ENCODE results near the gene SPATA1.

SPATA1 gene, protein sequence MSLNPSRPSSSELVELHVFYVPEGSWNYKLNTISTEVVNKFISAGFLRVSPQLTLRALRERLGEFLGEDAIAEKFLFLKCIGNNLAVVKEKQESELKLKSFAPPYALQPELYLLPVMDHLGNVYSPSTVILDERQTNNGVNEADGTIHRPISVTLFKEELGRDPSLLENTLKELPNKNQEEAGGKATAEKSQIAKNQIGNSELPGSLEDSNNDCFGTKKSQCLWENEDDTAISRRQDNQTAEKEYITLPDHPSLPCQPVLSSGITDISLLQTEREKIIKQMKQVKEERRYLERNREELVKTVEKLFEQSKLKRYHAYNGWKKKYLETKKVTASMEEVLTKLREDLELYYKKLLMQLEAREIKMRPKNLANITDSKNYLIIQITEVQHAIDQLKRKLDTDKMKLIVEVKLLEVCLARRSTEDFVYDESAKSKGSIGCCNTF

DNA sequence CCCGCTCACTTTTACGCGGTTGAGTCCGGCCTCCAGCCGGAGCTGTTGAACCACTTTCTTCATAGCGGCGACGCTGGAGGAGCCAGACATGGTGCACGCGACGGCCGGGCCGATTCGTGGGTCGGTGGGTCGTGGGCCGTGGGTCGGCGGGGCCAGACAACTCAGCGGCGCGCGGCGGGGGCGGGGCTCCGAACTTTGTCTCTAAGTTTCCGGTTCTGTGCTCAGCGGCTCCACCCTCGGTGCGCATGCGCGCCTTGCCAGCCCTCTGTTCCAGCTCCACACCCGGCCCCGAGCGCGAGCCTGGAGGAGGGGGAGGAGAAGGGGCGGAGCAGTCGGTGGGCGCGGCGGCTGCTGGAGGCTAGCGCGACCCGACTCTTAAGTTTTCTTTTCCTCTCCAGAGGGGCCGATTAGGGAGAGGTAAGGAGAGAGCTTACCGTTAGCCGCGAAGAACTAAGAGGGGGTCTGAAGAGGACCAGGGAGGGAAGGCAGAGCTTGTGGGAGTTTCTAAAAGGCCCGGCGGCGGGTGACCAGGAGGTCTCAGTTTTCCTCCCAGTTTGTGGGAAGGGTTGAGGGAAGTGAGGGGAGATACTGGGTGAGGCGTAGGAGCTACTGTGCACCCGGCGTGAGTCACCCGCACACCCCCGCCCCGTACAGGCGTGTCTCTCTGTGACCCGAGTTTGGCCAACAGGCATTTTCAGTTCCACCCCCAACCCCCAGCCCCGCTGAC, at the start of gene SPATA1, which contains the start of gene GNG5:
SPATA1 (plus strand) TSS at position 385 of the 727 bp plus-strand sequence. CDS start 9,974 bp downstream, outside the sequence.
GNG5 (minus strand) TSS at position 580 of the 727 bp plus-strand sequence; CDS start at position 90, 490 bp downstream.
- Histone ChIP-seq H3K9ac (ENCODE audit: low read length) (peak within 1 kb of the TSS; percentile 80), H3K4me3 (ENCODE audit: low read length) (peak within 1 kb of the TSS; percentile 93), H3K36me3 (ENCODE audit: control insufficient read depth, low read depth, low read length) (peaks cover 3% of the 10 kb centered on the region), H3K27me3 (ENCODE audit: control insufficient read depth, insufficient read depth, low read length) (peaks cover 8% of the 10 kb centered on the region), H3K4me1 (ENCODE audit: control insufficient read depth, low read depth, low read length) (peaks cover 31% of the 10 kb centered on the region), H3K27ac (ENCODE audit: low read length) (peak within 1 kb of the TSS; percentile 13), H3K9me3 (ENCODE audit: control insufficient read depth, low read depth, low read length) (peaks cover 3% of the 10 kb centered on the region)

DNA sequence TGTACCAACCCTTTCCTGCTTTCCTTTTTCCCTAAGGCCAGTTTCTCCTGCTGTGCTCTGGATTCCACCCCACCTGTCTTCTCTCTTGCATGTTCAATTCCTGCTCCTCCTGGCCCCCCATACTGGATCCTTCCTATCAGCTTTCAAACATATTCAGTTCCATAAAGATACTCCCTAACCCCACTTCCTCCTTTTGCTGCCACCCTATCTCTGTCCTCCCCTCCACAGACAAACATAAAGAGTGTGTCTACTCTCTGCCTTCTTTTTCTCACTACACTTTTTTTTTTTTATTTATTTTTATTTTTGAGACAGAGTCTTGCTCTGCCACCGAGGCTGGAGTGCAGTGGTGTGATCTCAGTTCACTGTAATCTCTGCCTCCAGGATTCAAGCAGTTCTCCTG, 44.1 kb upstream of the SPATA1 start:
- Histone ChIP-seq H3K27ac (ENCODE audit: low read length) (no peak overlapping the region), H3K9ac (ENCODE audit: low read length) (no peak overlapping the region), H3K4me3 (ENCODE audit: low read length) (no peak overlapping the region), H3K4me1 (ENCODE audit: control insufficient read depth, low read depth, low read length) (no peaks in the 10 kb centered on the region), H3K9me3 (ENCODE audit: control insufficient read depth, low read depth, low read length) (no peaks in the 10 kb centered on the region), H3K27me3 (ENCODE audit: control insufficient read depth, insufficient read depth, low read length) (no peaks in the 10 kb centered on the region), H3K36me3 (ENCODE audit: control insufficient read depth, low read depth, low read length) (no peaks in the 10 kb centered on the region)

DNA sequence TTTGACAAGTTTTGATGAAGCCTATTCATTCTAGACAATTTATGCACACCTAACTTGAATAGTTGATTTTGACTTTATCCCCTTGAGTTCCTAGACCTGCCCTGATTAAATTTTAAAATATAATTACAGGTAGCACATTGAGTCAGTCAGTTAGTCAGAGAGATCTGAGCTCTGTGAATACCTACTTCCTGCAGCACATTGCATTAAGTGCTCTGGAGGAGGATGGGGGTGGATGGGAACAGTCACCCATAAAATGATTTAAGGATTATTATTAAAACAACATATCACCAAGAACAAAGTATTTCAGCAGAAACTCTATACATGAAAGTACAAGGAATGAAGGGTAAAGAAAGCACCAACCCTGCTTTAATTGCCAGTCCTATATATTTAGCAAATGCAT, 38.9 kb upstream of the SPATA1 start:
- Histone ChIP-seq H3K4me3 (ENCODE audit: low read length) (no peak overlapping the region), H3K4me1 (ENCODE audit: control insufficient read depth, low read depth, low read length) (no peaks in the 10 kb centered on the region)

DNA sequence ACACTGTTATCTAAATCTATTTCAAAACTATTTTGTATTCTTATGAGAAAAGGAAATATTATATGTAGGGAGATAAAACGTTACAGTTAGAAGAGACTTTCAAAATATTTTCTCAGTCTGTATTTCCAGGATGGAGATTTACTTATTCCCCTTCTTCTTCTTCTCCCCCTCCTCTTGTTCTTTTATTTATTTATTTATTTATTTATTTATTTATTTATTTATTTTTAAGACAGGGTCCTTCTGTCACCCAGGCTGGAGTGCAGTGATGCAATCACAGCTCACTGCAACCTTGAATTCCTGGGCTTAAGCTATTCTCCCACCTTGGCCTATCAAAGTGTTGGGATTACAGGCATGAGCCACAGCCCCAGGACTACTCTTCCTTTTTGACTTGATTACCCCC, 30.0 kb upstream of the SPATA1 start:
- peaks cover 7% of the 10 kb centered on the region for H3K9me3 ChIP-seq (ENCODE audit: control insufficient read depth, low read depth, low read length)
- H3K27me3 ChIP-seq (ENCODE audit: control insufficient read depth, insufficient read depth, low read length), result peaks cover 73% of the 10 kb centered on the region
- H3K4me1 ChIP-seq (ENCODE audit: control insufficient read depth, low read depth, low read length), result no peaks in the 10 kb centered on the region
- peaks cover 2% of the 10 kb centered on the region for H3K36me3 ChIP-seq (ENCODE audit: control insufficient read depth, low read depth, low read length)
- no peak overlapping the region for H3K27ac ChIP-seq (ENCODE audit: low read length)
- H3K4me3 ChIP-seq (ENCODE audit: low read length), result no peak overlapping the region
- H3K9ac ChIP-seq (ENCODE audit: low read length), result no peak overlapping the region

More for the DNA sequence above, 38.9 kb upstream of the SPATA1 start:
- H3K27ac ChIP-seq (ENCODE audit: low read length), result no peak overlapping the region
- H3K36me3 ChIP-seq (ENCODE audit: control insufficient read depth, low read depth, low read length), result no peaks in the 10 kb centered on the region
- H3K9me3 ChIP-seq (ENCODE audit: control insufficient read depth, low read depth, low read length), result no peaks in the 10 kb centered on the region
- H3K9ac ChIP-seq (ENCODE audit: low read length), result no peak overlapping the region
- peaks cover 30% of the 10 kb centered on the region for H3K27me3 ChIP-seq (ENCODE audit: control insufficient read depth, insufficient read depth, low read length)

DNA sequence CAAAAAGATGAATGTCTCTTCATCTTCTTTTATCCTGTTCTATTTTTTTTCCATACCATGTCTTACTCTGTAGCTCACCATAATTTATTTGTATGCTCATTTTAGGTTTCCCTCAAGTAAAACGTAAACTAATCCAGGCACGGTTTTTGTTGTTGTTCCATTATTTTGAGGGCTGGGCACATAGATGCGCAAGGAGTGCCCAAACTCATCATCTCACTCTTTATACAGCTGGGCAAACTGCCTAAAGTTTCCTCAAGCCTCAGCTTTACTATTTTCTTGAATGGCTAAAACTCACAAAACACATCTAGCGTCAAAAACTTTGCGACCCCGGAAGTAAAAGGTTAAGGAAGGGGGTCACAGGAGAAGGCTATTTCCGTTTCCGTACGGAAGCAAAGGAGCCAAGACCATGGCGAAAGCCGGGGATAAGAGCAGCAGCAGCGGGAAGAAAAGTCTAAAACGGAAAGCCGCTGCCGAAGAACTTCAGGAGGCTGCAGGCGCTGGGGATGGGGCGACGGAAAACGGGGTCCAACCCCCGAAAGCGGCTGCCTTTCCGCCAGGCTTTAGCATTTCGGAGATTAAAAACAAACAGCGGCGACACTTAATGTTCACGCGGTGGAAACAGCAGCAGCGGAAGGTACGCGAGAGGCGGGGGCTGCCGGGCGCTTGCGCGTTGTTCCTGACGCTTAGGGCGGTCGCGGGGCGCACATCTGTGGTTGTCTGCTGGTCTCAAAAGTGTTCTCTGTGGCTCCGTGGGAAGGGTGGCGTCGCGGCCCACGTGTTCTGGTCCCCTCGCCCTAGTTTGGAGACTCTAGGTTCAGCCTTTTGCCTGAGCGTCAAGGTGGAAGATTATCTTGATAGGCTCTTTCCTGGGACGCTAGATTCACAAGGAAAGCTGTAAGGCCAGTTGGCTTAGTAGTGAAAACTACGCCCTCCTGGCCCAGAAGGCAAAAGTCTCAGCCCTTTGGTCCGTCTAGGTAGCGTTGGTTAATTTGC, 27.0 kb upstream of the SPATA1 start, which contains the start of gene RPF1:
RPF1 (plus strand) TSS at position 391 of the 993 bp plus-strand sequence; CDS start at position 407, 16 bp downstream.
- peak within 1 kb of the TSS; percentile 83 for H3K4me3 ChIP-seq (ENCODE audit: low read length)
- H3K36me3 ChIP-seq (ENCODE audit: control insufficient read depth, low read depth, low read length), result peaks cover 22% of the 10 kb centered on the region
- no peaks in the 10 kb centered on the region for H3K4me1 ChIP-seq (ENCODE audit: control insufficient read depth, low read depth, low read length)
- peak within 1 kb of the TSS; percentile 63 for H3K27ac ChIP-seq (ENCODE audit: low read length)
- H3K9ac ChIP-seq (ENCODE audit: low read length), result peak within 1 kb of the TSS; percentile 80
- H3K9me3 ChIP-seq (ENCODE audit: control insufficient read depth, low read depth, low read length), result peaks cover 7% of the 10 kb centered on the region
- peaks cover 44% of the 10 kb centered on the region for H3K27me3 ChIP-seq (ENCODE audit: control insufficient read depth, insufficient read depth, low read length)

DNA sequence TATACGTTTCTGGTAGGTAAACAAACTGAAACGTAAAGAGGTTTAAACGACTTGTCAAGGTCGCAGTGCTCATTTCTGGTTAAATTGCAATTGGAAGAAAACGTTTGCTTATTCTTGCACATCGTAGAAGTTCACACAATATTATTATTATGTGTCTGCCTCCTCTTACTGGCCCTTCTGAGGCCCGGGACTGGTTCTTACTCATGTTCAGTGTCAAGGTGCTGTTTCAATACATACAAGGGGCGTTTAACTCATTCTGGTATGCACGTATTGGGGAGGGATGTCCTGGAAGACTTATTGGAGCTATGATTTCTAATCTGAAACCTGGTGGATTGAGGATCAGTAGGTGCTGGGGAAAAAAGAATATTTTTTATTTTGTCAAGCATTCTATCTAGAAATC, 26.2 kb upstream of the SPATA1 start:
- H3K9ac ChIP-seq (ENCODE audit: low read length), result peak overlapping the region; percentile 80
- no peaks in the 10 kb centered on the region for H3K4me1 ChIP-seq (ENCODE audit: control insufficient read depth, low read depth, low read length)
- peaks cover 36% of the 10 kb centered on the region for H3K27me3 ChIP-seq (ENCODE audit: control insufficient read depth, insufficient read depth, low read length)
- peaks cover 7% of the 10 kb centered on the region for H3K9me3 ChIP-seq (ENCODE audit: control insufficient read depth, low read depth, low read length)
- H3K36me3 ChIP-seq (ENCODE audit: control insufficient read depth, low read depth, low read length), result peaks cover 28% of the 10 kb centered on the region
- H3K27ac ChIP-seq (ENCODE audit: low read length), result no peak overlapping the region
- peak overlapping the region; percentile 83 for H3K4me3 ChIP-seq (ENCODE audit: low read length)

DNA sequence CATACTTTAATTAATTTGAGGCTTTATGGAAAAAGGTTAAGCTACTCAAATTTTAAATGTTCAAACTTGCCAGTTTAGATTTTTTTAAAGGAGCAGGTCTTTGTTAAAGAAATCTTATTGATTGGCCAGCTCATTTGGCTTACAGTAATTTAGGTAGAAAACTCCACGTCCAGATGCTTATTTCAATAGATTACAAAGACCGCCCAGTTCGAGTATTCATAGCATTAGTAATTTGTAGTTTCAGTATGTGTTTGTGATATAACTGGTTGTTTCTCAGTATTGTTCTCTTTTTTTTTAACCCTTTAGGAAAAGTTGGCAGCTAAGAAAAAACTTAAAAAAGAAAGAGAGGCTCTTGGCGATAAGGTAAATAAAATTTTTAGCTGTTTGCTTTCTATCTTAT, 25.5 kb upstream of the SPATA1 start:
- H3K36me3 ChIP-seq (ENCODE audit: control insufficient read depth, low read depth, low read length), result peaks cover 32% of the 10 kb centered on the region
- H3K9ac ChIP-seq (ENCODE audit: low read length), result no peak overlapping the region
- no peaks in the 10 kb centered on the region for H3K4me1 ChIP-seq (ENCODE audit: control insufficient read depth, low read depth, low read length)
- no peak overlapping the region for H3K27ac ChIP-seq (ENCODE audit: low read length)
- H3K27me3 ChIP-seq (ENCODE audit: control insufficient read depth, insufficient read depth, low read length), result peaks cover 29% of the 10 kb centered on the region
- H3K9me3 ChIP-seq (ENCODE audit: control insufficient read depth, low read depth, low read length), result peaks cover 7% of the 10 kb centered on the region
- H3K4me3 ChIP-seq (ENCODE audit: low read length), result peak overlapping the region; percentile 83

DNA sequence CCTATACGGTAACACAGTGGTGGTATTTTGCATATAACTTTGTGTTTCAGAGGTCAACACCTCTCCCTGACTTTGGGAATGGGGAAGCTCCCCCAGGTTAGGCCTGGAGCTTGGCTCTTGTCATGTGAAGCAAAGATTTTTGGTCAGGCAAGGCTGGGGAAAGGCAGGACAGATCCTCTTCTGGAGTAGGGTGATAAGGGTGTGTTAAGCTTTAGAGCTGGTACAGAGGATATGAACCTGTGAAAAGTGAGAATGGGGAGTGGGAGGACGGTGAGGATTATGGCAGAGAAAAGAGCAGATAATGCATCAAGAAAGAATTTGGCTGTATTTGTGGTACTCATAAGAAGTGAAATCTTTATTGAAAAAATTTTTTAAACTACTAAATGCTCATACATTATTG, 24.9 kb upstream of the SPATA1 start:
- Histone ChIP-seq H3K9ac (ENCODE audit: low read length) (no peak overlapping the region), H3K27ac (ENCODE audit: low read length) (no peak overlapping the region), H3K36me3 (ENCODE audit: control insufficient read depth, low read depth, low read length) (peaks cover 32% of the 10 kb centered on the region), H3K27me3 (ENCODE audit: control insufficient read depth, insufficient read depth, low read length) (peaks cover 22% of the 10 kb centered on the region), H3K4me1 (ENCODE audit: control insufficient read depth, low read depth, low read length) (no peaks in the 10 kb centered on the region), H3K9me3 (ENCODE audit: control insufficient read depth, low read depth, low read length) (peaks cover 7% of the 10 kb centered on the region), H3K4me3 (ENCODE audit: low read length) (no peak overlapping the region)

DNA sequence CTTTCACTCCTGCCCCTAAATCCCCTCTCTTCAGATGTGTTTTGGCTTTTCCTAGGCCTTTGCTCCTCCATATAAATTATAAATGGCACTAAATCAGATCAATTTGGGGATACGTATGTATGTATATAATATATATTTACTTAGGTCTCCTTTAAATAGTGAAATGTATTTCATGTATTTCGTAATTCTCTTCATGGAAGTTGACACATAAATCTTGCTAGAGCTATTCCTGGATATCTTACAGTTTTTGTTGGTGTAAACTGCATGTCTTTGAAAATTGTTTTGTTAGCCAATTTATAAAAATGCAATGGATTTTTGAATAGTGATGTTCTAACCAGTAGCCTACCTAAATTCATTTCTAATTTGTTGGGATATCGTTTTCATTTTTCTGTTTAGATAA, 18.1 kb upstream of the SPATA1 start:
- Histone ChIP-seq H3K4me1 (ENCODE audit: control insufficient read depth, low read depth, low read length) (no peaks in the 10 kb centered on the region), H3K36me3 (ENCODE audit: control insufficient read depth, low read depth, low read length) (peaks cover 57% of the 10 kb centered on the region), H3K27ac (ENCODE audit: low read length) (no peak overlapping the region), H3K4me3 (ENCODE audit: low read length) (no peak overlapping the region), H3K9ac (ENCODE audit: low read length) (no peak overlapping the region), H3K27me3 (ENCODE audit: control insufficient read depth, insufficient read depth, low read length) (no peaks in the 10 kb centered on the region), H3K9me3 (ENCODE audit: control insufficient read depth, low read depth, low read length) (no peaks in the 10 kb centered on the region)

DNA sequence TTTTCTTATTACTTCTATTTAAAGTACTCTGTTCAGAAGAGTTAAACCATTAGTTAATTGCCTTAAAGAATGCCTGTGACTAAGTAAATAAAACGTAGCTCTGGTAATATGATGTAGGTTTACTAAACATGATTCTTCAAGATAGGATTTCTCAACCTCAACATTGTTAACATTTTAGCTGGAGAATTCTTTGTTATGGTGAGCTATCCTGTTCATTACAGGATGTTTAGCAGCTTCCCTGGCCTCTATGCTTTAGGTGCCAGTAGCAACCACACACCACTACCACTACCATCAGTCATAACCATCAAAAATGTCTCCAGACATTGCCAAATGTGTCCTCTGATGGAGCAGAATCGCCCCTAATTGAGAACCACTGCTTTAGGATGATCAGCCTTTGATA, 16.4 kb upstream of the SPATA1 start:
- H3K36me3 ChIP-seq (ENCODE audit: control insufficient read depth, low read depth, low read length), result peaks cover 52% of the 10 kb centered on the region
- H3K27ac ChIP-seq (ENCODE audit: low read length), result no peak overlapping the region
- no peak overlapping the region for H3K9ac ChIP-seq (ENCODE audit: low read length)
- no peaks in the 10 kb centered on the region for H3K9me3 ChIP-seq (ENCODE audit: control insufficient read depth, low read depth, low read length)
- no peaks in the 10 kb centered on the region for H3K27me3 ChIP-seq (ENCODE audit: control insufficient read depth, insufficient read depth, low read length)
- H3K4me3 ChIP-seq (ENCODE audit: low read length), result no peak overlapping the region
- no peaks in the 10 kb centered on the region for H3K4me1 ChIP-seq (ENCODE audit: control insufficient read depth, low read depth, low read length)

DNA sequence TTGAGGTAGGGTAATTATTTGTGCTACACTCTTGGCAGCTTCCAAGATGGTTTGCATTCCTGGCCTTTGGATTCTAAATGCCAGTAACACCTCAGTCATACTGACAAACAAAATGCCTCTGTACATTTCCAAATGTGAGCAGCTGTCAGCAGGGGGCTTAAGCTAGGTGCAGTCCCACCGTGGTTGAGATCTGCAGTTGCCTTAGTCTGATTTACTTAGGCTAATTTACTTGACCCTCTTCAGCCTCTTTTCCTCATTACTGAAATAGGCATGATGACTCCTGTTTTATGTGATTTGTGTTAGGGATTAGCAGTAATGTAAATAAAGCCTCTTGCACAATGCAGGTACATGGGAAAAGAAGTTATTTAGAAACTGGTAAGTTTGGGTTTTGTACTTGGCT, 13.5 kb upstream of the SPATA1 start:
- Histone ChIP-seq H3K9me3 (ENCODE audit: control insufficient read depth, low read depth, low read length) (no peaks in the 10 kb centered on the region), H3K36me3 (ENCODE audit: control insufficient read depth, low read depth, low read length) (peaks cover 69% of the 10 kb centered on the region)

More for the DNA sequence above, 13.5 kb upstream of the SPATA1 start:
- Histone ChIP-seq H3K27ac (ENCODE audit: low read length) (no peak overlapping the region), H3K27me3 (ENCODE audit: control insufficient read depth, insufficient read depth, low read length) (no peaks in the 10 kb centered on the region), H3K4me3 (ENCODE audit: low read length) (no peak overlapping the region), H3K9ac (ENCODE audit: low read length) (no peak overlapping the region), H3K4me1 (ENCODE audit: control insufficient read depth, low read depth, low read length) (no peaks in the 10 kb centered on the region)
